Liver (tissue), 9 donors: ENCODE data around the gene KISS1. TPM values are rescaled to one million over a fixed set of nuclear protein-coding genes. Genes with fewer than 3 reads are reported as not detected.

Source experiments
- DNase-seq: peaks from one replicate; pipeline ENCODE4 v3.0.0-alpha.2; 2017; ENCODE audit warnings: low spot score
- H3K27ac ChIP-seq, 2 donors: one replicate each; pipeline ENCODE4 v1.7.0; 2013; ENCODE audit warnings: inconsistent platforms in 2 of 2, low read length in 2 of 2, control low read depth in 1 of 2, low read depth in 1 of 2, mild to moderate bottlenecking in 1 of 2
- H3K27me3 ChIP-seq, 4 donors: one replicate each; pipeline versions ENCODE4 v1.6.1 to v1.7.0; 2013; ENCODE audit warnings: low read length in 3 of 4, inconsistent platforms in 1 of 4, mild to moderate bottlenecking in 1 of 4, moderate library complexity in 1 of 4; ENCODE audit not compliant: control insufficient read depth in 4 of 4, insufficient read depth in 4 of 4
- H3K36me3 ChIP-seq, 4 donors: one replicate each; pipeline versions ENCODE4 v1.6.1 to v1.7.0; 2013; ENCODE audit warnings: low read length in 3 of 4, mild to moderate bottlenecking in 3 of 4, low read depth in 1 of 4, moderate library complexity in 1 of 4; ENCODE audit not compliant: control insufficient read depth in 4 of 4, insufficient read depth in 3 of 4
- H3K4me1 ChIP-seq, 4 donors: one replicate each; pipeline versions ENCODE4 v1.6.1 to v1.7.0; 2013; ENCODE audit warnings: low read length in 3 of 4, mild to moderate bottlenecking in 3 of 4, moderate library complexity in 1 of 4; ENCODE audit not compliant: control insufficient read depth in 4 of 4, insufficient read depth in 4 of 4
- H3K4me3 ChIP-seq, 3 donors: one replicate each; pipeline versions ENCODE4 v1.6.1 to v1.7.0; 2013; ENCODE audit warnings: low read length in 3 of 3, control low read depth in 1 of 3, low read depth in 1 of 3, mild to moderate bottlenecking in 1 of 3
- H3K9ac ChIP-seq, 2 donors: one replicate each; pipeline ENCODE4 v1.7.0; 2013; ENCODE audit warnings: low read length in 2 of 2, mild to moderate bottlenecking in 2 of 2, moderate library complexity in 2 of 2, control low read depth in 1 of 2, low read depth in 1 of 2
- H3K9me3 ChIP-seq, 4 donors: one replicate each; pipeline versions ENCODE4 v1.6.1 to v1.7.0; 2013; ENCODE audit warnings: low read length in 3 of 4; ENCODE audit not compliant: control insufficient read depth in 4 of 4
- FOXA1 ChIP-seq: IDR thresholded peaks from 2 replicates; pipeline ENCODE4 v1.6.1; 2016; ENCODE audit warnings: antibody characterized with exemption
- HNF4A ChIP-seq, 2 donors: conservative IDR thresholded peaks; 2 replicates each; pipeline ENCODE4 v1.6.1; 2016; ENCODE audit warnings: antibody characterized with exemption in 2 of 2, mild to moderate bottlenecking in 2 of 2
- HNF4G ChIP-seq: IDR thresholded peaks from 2 replicates; pipeline ENCODE4 v1.6.1; 2016; ENCODE audit warnings: antibody characterized with exemption
- RAD21 ChIP-seq, 2 donors: IDR thresholded peaks; 2 replicates each; pipeline ENCODE4 v1.6.1; 2016; ENCODE audit warnings: antibody characterized with exemption in 2 of 2, mild to moderate bottlenecking in 2 of 2
- RXRA ChIP-seq, 2 donors: IDR thresholded peaks; 2 replicates each; pipeline ENCODE4 v1.6.1; 2017 to 2018; ENCODE audit warnings: antibody characterized with exemption in 2 of 2, mild to moderate bottlenecking in 1 of 2
- WGBS: extraction: QIAGEN DNeasy Blood & Tissue Kit; methylation state at CpG from one replicate; pipeline ENCODE4 v1.1.7; 2013; 5-methylcytosine and 5-hydroxymethylcytosine counted together
- polyA plus RNA-seq, 2 donors: library from polyadenylated mRNA; stranded (reverse) in 1 of 2; unstranded in 1 of 2; fragments of 200-250 nt in 1 of 2; fragments of >200 nt in 1 of 2; fragmentation: Nextera tagmentation in 1 of 2; extraction: Ambion mirVana in 1 of 2; gene quantifications; one replicate each; pipeline versions ENCODE4 v1.2.1 to v1.2.3, GENCODE V29; 2013 to 2015
- total RNA-seq, 2 donors: library from RNA; depleted of rRNA; stranded (reverse); fragments of >200 nt; gene quantifications; one replicate each; pipeline ENCODE4 v1.2.3, GENCODE V29; 2014
- donor health status: healthy.
- donor health status: healthy.
- donor health status: healthy.
- donor health status: healthy.
- donor health status: healthy.

Gene KISS1
- total and polyA plus RNA-seq, 4 donors: 0.50 to 1.4 TPM; not detected in 2

GRCh38 chr1:204141131-204141530 is 55.2 kb downstream of the KISS1 start:
- Histone ChIP-seq H3K9me3 (no peaks in the 10 kb centered on the region), H3K27ac (no peak overlapping the region), H3K36me3 (peaks cover 0 to 29% (median 21%) of the 10 kb centered on the region in 4 donors), H3K4me3 (no peak overlapping the region), H3K4me1 (peaks cover 28 to 86% (median 77%) of the 10 kb centered on the region in 4 donors), H3K9ac (no peak overlapping the region), H3K27me3 (no peaks in the 10 kb centered on the region)
- TF ChIP-seq HNF4G: no peak
- no peak for TF ChIP-seq RAD21 (IDR thresholded peaks at IDR 0.05)
- no peak for TF ChIP-seq HNF4A (conservative IDR thresholded peaks at IDR 0.05)
- no peak for TF ChIP-seq RXRA (IDR thresholded peaks at IDR 0.05)
- TF ChIP-seq FOXA1: no peak
- DNase-seq: no peak
- whole genome bisulfite sequencing: 96% methylated on average over 3 of the region's 3 CpGs

Other genes starting within 250 kb of the KISS1 start
- 10 to 100 TPM in 1 of 2 donors, 1 to 10 TPM in 1; 8.4 to 15.5 TPM for gene SOX13, start 123.4 kb downstream of the KISS1 start, total RNA-seq
- gene SOX13, start 123.4 kb downstream of the KISS1 start, polyA plus RNA-seq: 1 to 10 TPM; 7.8 to 9.1 TPM
- gene ETNK2, start 44.4 kb downstream of the KISS1 start, total RNA-seq: 100 to 1,000 TPM in 1 of 2 donors, 10 to 100 TPM in 1; 24.5 to 119 TPM
- gene ETNK2, start 44.4 kb downstream of the KISS1 start, polyA plus RNA-seq: 10 to 100 TPM; 66.6 to 91.0 TPM
- gene REN, start 30.2 kb downstream of the KISS1 start, total RNA-seq: under 1 TPM; 0.05 to 0.25 TPM
- gene REN, start 30.2 kb downstream of the KISS1 start, polyA plus RNA-seq: under 1 TPM in 1 of 2 donors, not detected in 1; 0.15 TPM
- 10 to 100 TPM; 14.1 to 24.8 TPM for gene GOLT1A, start 17.5 kb upstream of the KISS1 start, total RNA-seq
- 100 to 1,000 TPM in 1 of 2 donors, 10 to 100 TPM in 1; 80.6 to 103 TPM for gene GOLT1A, start 17.5 kb upstream of the KISS1 start, polyA plus RNA-seq
- 10 to 100 TPM in 1 of 2 donors, 1 to 10 TPM in 1; 5.3 to 12.8 TPM for gene PLEKHA6, start 163.4 kb upstream of the KISS1 start, total RNA-seq
- gene PLEKHA6, start 163.4 kb upstream of the KISS1 start, polyA plus RNA-seq: 1 to 10 TPM; 6.7 to 8.5 TPM
- 10 to 100 TPM; 36.7 to 54.0 TPM for gene PPP1R15B, start 215.3 kb upstream of the KISS1 start, total RNA-seq
- 10 to 100 TPM; 13.0 to 15.5 TPM for gene PPP1R15B, start 215.3 kb upstream of the KISS1 start, polyA plus RNA-seq